Gastrocnemius medialis (tissue), 4 donors: ENCODE data around the gene UBALD2. TPM values are rescaled to one million over a fixed set of nuclear protein-coding genes. Genes with fewer than 3 reads are reported as not detected.
A peak's percentile ranks its signal among the peaks of the same experiment; 100 is the strongest.
"Not testable (repeated sequence)": the region's sequence is repeated elsewhere in the genome, so short reads cannot be mapped to it uniquely, and the experiment has no call there.

Experiments
- ATAC-seq, 2 donors: fragments of 150-250 bp; one replicate each; pipeline ENCODE4 v1.9.1; 2016
- DNase-seq, 2 donors: peaks; one replicate each; pipeline ENCODE4 v3.0.0-alpha.2; 2019
- H3K27ac ChIP-seq, 4 donors: fragments of 200-600 bp; sonication (generic); 1 replicate in 1 of 4; 2 replicates in 3 of 4; pipeline ENCODE4 v1.5.1; 2016 to 2018; ENCODE audit warnings: mild to moderate bottlenecking in 2 of 4, moderate library complexity in 1 of 4
- H3K27me3 ChIP-seq, 3 donors: fragments of 200-600 bp; sonication (generic) in 2 of 3; 1 replicate in 1 of 3; 2 replicates in 2 of 3; pipeline versions ENCODE4 v1.5.1 to v1.6.0; 2016 to 2019; ENCODE audit warnings: mild to moderate bottlenecking in 1 of 3, moderate library complexity in 1 of 3
- H3K36me3 ChIP-seq, 2 donors: fragments of 200-600 bp; sonication (generic) in 1 of 2; one replicate each; pipeline ENCODE4 v1.5.1; 2017 to 2018
- H3K4me1 ChIP-seq, 2 donors: fragments of 200-600 bp; sonication (generic) in 1 of 2; one replicate each; pipeline ENCODE4 v1.5.1; 2016 to 2017; ENCODE audit warnings: mild to moderate bottlenecking in 2 of 2
- H3K4me3 ChIP-seq, 4 donors: fragments of 200-600 bp; sonication (generic) in 3 of 4; 1 replicate in 1 of 4; 2 replicates in 3 of 4; pipeline ENCODE4 v1.5.1; 2016 to 2019; ENCODE audit warnings: mild to moderate bottlenecking in 2 of 4
- H3K9me3 ChIP-seq, 3 donors: fragments of 200-600 bp; sonication (generic) in 2 of 3; 1 replicate in 1 of 3; 2 replicates in 2 of 3; pipeline ENCODE4 v1.5.1; 2016 to 2019
- POLR2A ChIP-seq, 2 donors: fragments of 450-650 bp; IDR thresholded peaks; one replicate each; pipeline ENCODE4 v1.6.1; 2017; ENCODE audit warnings: antibody characterized with exemption in 2 of 2, mild to moderate bottlenecking in 2 of 2, moderate library complexity in 2 of 2
- in situ Hi-C, 4 donors: fragments of 200-750 bp; cut with MboI; loops; one replicate each; pipeline versions ENCODE4 v1.15.0 to v1.8.0; 2017; ENCODE audit warnings: low sequenced_read_pairs in 4 of 4
- intact Hi-C: fragments of 100-400 bp; cut with DNase I; formaldehyde crosslinking; loops from one replicate; pipeline ENCODE4 v1.15.1; 2023; ENCODE audit warnings: low total_unique reads
- total RNA-seq, 4 donors: library from RNA; depleted of rRNA; stranded (reverse); fragments of >200 nt; gene quantifications; one replicate each; pipeline versions ENCODE4 v1.1.0 to v1.2.3, GENCODE V29; 2016
- TF ChIP-seq, protein P1 (sequence below), 5 experiments: fragments of 450-650 bp in 3 of 5; fragments of 200-600 bp in 2 of 5; sonication (generic) in 2 of 5; IDR thresholded peaks in 4 of 5; conservative IDR thresholded peaks in 1 of 5; 1 replicate in 4 of 5; 2 replicates in 1 of 5; pipeline ENCODE4 v1.5.1; 2016 to 2019; ENCODE audit warnings: antibody characterized with exemption in 5 of 5, mild to moderate bottlenecking in 3 of 5, moderate library complexity in 3 of 5

UBALD2 gene
- total RNA-seq, 4 donors from 2014 or later: 28.9 to 151 (median 52.2) TPM

DNA sequence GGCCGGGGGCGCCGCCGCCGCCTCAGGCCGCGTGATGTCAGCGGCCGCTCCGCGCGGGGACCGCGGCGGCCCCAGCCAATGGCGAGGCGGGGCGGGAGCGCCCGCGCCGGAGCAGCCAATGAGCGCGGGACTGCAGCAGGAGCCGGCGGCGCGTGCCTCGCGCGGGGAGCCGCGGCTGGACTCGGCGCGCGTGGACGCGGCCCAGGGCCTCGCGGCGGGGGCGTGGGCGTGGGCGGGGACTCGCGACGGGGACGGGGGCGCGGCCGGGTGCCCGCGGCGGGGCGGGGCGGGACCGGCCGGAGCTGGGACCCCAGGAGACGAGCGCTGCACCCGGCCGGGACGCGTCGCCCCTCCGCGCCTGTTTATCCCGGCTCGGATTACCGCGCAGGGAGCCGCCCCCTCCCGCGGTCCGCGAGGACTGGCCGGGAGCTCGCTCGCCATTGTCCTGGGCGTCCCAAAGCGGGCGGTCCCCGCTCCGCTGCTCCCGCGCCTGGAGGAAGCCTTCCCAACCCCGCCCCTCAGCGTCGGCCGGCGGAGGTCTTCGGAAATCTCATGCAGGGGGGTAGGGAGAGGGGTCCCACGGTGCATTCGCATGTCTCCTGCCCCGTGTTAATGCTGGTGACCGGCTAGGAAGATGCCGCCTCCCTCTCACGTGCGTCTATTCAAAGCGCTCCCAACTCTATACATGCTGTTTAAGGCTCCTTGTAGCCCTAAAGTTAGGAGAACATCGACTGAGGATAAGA, 24.5 kb upstream of the UBALD2 start, which contains the start of gene RNF157:
TSS of gene RNF157 (minus strand) at position 33 of the 743 bp plus-strand sequence. CDS start 253 bp downstream, outside the sequence.
- H3K27ac ChIP-seq: peak within 1 kb of the TSS; percentile 93 to 95 (median 94)
- DNase-seq: peak; percentile 60 to 74
- H3K4me3 ChIP-seq: peak within 1 kb of the TSS; percentile 61 to 85 (median 75)
- peaks cover 21 to 29% of the 10 kb centered on the region in 2 donors for H3K4me1 ChIP-seq
- intact Hi-C loops (loop anchor here (2.0 to 10.0 kb wide), 3 partner anchors 24 to 386 kb away; partner anchors contain the start of genes UBALD2 and WBP2), in situ Hi-C loops (no loop called here)
- no peaks in the 10 kb centered on the region for H3K36me3 ChIP-seq
- TF ChIP-seq POLR2A (IDR thresholded peaks at IDR 0.05): peak; percentile 78 to 88
- TF ChIP-seq, protein P1, sequence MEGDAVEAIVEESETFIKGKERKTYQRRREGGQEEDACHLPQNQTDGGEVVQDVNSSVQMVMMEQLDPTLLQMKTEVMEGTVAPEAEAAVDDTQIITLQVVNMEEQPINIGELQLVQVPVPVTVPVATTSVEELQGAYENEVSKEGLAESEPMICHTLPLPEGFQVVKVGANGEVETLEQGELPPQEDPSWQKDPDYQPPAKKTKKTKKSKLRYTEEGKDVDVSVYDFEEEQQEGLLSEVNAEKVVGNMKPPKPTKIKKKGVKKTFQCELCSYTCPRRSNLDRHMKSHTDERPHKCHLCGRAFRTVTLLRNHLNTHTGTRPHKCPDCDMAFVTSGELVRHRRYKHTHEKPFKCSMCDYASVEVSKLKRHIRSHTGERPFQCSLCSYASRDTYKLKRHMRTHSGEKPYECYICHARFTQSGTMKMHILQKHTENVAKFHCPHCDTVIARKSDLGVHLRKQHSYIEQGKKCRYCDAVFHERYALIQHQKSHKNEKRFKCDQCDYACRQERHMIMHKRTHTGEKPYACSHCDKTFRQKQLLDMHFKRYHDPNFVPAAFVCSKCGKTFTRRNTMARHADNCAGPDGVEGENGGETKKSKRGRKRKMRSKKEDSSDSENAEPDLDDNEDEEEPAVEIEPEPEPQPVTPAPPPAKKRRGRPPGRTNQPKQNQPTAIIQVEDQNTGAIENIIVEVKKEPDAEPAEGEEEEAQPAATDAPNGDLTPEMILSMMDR (IDR thresholded peaks at IDR 0.05 in 4 of 5, conservative IDR thresholded peaks at IDR 0.05 in 1 of 5): no peak
- peak; percentile 76 to 78 for ATAC-seq
- H3K9me3 ChIP-seq: no peaks in the 10 kb centered on the region
- H3K27me3 ChIP-seq: no peaks in the 10 kb centered on the region

DNA sequence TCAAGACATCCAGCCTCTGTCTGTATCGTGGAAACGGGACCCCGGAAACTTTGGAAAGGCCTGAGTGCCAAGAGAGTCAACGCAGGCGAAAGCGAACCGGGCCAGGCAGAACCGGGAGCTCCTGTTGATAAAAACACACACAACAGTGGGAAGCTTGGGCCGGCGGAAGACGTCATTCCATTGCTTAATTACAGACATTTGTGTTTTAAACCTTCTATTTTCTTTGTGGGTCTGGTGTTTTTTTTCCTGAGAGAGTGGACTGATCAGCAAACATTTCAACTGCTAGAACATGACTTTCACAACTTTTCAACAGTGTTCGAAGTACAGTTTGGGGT, 24.0 kb upstream of the UBALD2 start:
- intact Hi-C loops (loop anchor here (2.0 to 10.0 kb wide), 3 partner anchors 24 to 386 kb away; partner anchors contain the start of genes UBALD2 and WBP2), in situ Hi-C loops (no loop called here)
- Histone ChIP-seq H3K27me3 (no peaks in the 10 kb centered on the region), H3K4me3 (peak overlapping the region; percentile 61 to 85 (median 75)), H3K9me3 (no peaks in the 10 kb centered on the region), H3K27ac (peak overlapping the region; percentile 93 to 95 (median 94)), H3K4me1 (peaks cover 26 to 34% of the 10 kb centered on the region in 2 donors), H3K36me3 (no peaks in the 10 kb centered on the region)
- ATAC-seq (peak; percentile 33 to 37), DNase-seq (no peak)
- TF ChIP-seq, protein P1 (IDR thresholded peaks at IDR 0.05 in 4 of 5, conservative IDR thresholded peaks at IDR 0.05 in 1 of 5): no peak
- no peak for TF ChIP-seq POLR2A (IDR thresholded peaks at IDR 0.05)

DNA sequence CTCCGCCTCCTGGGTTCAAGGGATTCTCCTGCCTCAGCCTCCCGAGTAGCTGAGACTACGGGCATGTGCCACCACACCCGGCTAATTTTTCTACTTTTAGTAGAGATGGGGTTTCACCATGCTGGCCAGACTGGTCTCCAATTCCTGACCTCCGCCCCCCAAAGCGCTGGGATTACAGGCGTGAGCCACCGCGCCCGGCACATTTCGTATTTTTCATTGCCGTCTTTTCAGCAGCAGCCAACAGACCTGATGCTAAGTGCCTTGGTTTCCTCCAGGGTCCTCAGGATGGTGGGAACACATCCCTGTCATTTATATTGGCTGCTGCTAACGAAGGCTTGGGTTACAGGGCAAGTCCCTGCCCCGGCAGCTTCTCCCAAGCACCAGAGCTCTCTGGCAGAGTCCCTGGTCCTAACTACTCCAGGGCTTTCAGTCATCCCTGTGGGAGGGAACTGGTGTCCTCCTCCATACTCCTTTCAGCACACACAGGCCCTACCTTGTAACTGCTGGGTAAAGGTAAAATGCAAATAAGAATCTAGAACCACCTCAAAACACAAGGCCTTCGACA, 23.4 kb upstream of the UBALD2 start:
- intact Hi-C loops: loop anchor here (2.0 to 10.0 kb wide), 3 partner anchors 23 to 387 kb away; partner anchors contain the start of genes UBALD2 and WBP2
- Histone ChIP-seq H3K4me3 (peak overlapping the region; percentile 61 to 85 (median 75)), H3K4me1 (peaks cover 27 to 40% of the 10 kb centered on the region in 2 donors)

DNA sequence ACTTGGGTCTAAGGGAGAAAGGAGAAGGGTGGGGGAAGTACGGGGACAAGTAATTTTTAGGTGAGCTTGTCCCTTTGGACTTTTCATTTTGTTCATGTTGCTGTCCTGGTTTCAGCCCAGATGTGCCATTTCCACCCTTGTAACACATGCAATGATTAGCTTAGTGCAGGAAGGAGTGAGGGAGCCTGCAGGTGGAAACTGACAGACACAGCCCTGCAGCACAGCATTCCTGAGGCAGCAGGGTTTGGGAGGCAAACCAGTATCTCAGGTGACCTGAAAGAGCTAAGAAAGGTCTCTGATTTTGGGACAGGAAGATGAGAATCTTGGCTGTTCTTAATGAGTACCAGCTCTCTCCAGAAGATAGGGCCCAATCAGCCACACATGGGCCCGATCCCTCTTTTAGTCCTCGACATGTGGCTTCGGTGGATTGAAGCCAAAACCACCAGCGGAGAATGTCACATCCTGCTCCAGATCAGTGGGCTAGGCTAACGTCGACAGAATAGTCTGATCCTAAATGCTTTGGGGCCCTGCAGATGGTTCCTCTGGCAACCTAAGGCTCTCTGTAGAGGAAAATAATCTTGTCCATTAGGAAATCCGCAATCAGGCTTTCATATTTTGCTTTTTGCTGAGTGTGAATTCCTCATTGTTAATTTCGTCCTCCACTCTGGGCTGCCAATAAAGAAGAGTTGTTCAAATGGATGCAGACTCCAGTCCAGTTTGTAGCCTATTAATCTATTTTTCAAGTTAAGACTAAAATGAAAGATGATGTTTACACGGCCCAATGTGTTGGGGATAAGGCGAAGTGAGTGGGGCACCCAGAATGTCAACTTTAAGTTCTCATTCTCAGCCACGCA, 21.1 kb upstream of the UBALD2 start:
- in situ Hi-C loops (no loop called here), intact Hi-C loops (loop anchor here (10.0 kb wide), 1 partner anchor 389 kb away; the partner anchor contains the start of gene WBP2)
- Histone ChIP-seq H3K27me3 (no peaks in the 10 kb centered on the region), H3K9me3 (no peaks in the 10 kb centered on the region), H3K4me3 (no peak overlapping the region), H3K27ac (peak overlapping the region in 2 of 4 donors; percentile 22 to 65), H3K4me1 (peaks cover 40 to 49% of the 10 kb centered on the region in 2 donors), H3K36me3 (no peaks in the 10 kb centered on the region)
- DNase-seq: peak in 1 of 2 donors; percentile 38
- no peak for ATAC-seq
- TF ChIP-seq POLR2A (IDR thresholded peaks at IDR 0.05): no peak
- TF ChIP-seq, protein P1 (IDR thresholded peaks at IDR 0.05 in 4 of 5, conservative IDR thresholded peaks at IDR 0.05 in 1 of 5): no peak

More for the DNA sequence above, 23.4 kb upstream of the UBALD2 start:
- TF ChIP-seq POLR2A (IDR thresholded peaks at IDR 0.05): no peak
- TF ChIP-seq, protein P1 (IDR thresholded peaks at IDR 0.05 in 4 of 5, conservative IDR thresholded peaks at IDR 0.05 in 1 of 5): no peak
- Histone ChIP-seq H3K9me3 (no peaks in the 10 kb centered on the region), H3K27ac (peak overlapping the region; percentile 93 to 95 (median 94)), H3K27me3 (no peaks in the 10 kb centered on the region), H3K36me3 (no peaks in the 10 kb centered on the region)
- no peak for DNase-seq
- no peak for ATAC-seq
- in situ Hi-C loops: no loop called here

DNA sequence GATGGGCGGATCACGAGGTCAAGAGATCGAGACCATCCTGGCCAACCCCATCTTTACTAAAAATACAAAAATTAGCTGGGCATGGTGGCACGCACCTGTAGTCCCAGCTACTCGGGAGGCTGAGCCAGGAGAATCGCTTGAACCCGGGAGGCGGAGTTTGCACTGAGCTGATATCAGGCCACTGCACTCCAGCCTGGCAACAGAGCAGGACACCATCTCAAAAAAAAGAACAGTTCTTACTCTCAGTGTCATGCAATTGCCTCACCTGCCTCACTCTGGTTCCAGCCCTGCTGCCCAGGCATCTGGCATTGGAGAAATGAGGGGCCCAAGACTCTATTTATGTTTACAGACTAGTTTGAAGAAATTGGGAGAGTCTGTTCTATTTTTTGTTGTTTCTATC, 20.4 kb upstream of the UBALD2 start:
- H3K9me3 ChIP-seq, in situ Hi-C loops, H3K36me3 ChIP-seq, H3K27me3 ChIP-seq, ATAC-seq, H3K4me3 ChIP-seq, DNase-seq: not testable (repeated sequence)
- Histone ChIP-seq H3K27ac (peak overlapping the region in 3 of 4 donors; percentile 22 to 91 (median 65)), H3K4me1 (peaks cover 41 to 48% of the 10 kb centered on the region in 2 donors)
- intact Hi-C loops: loop anchor here (10.0 kb wide), 1 partner anchor 390 kb away; the partner anchor contains the start of gene WBP2
